ENCODE measurements around the gene BLOC1S5. TPM values are rescaled to one million over a fixed set of nuclear protein-coding genes. Genes with fewer than 3 reads are reported as not detected.
A peak's percentile ranks its signal among the peaks of the same experiment; 100 is the strongest.

Gene BLOC1S5, protein sequence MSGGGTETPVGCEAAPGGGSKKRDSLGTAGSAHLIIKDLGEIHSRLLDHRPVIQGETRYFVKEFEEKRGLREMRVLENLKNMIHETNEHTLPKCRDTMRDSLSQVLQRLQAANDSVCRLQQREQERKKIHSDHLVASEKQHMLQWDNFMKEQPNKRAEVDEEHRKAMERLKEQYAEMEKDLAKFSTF
- 10 to 100 TPM in 3 of 6 experiments, 1 to 10 TPM in 3; 8.4 to 13.4 (median 9.5) TPM for total RNA-seq (2021; fragmentation: NEBNext Ultra II Directional; extraction: Animal tissue kit (Norgen Biotek cat#: 25700))
- long read RNA-seq, transcript BLOC1S5-202 (5 exons, 2,684 nt), result major isoform, 10 of 14 reads
- long read RNA-seq, partial matches to known transcripts, result 0 of 14 reads
- long read RNA-seq, other reads (novel, unspliced or antisense), result 3 of 14 reads

DNA sequence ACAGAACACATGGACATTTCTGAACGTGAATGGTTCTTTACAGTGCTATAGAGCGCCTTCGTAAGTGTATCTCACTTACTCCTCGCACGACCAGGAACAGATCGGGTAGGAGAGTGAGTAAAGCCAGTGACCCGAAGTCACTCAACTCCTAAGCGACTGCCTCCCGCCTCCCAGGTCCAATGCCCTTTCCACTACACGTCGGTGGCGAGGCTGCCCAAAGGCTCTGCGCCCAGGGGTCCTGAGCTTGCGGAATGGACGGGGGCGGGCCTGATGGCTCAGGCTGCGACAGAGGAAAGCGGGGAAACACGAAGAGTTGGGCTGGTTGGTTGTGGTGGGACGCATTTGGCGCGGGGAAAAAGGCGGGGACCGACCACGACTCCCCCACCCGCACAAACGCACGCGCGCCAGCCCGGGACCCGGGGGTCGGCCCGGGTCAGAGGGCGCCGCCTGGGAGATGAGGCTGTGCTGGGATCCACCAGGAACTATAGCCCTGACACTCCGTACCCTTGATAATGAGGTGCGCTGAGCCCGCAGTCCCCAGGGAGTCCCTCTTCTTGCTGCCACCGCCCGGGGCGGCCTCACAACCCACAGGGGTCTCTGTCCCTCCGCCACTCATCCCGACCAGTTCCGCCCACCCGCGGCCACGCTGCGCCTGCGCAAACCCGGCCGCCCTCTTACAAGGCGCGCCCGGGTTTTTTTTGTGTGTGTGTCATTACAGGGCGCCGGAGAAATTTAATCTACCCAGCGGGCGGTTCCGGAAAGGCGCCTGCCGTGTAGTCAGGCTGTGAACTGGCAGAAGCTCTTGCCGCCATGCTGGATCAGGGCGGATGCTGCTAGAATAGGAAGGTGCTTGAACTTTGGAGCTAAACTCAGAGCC lies at the start of gene BLOC1S5:
BLOC1S5 (minus strand) TSS at position 629 of the 877 bp plus-strand sequence; CDS start at position 616, 13 bp downstream.
- H3K4me1 Mint-ChIP-seq (ENCODE audit: low read depth), result peaks cover 28% of the 10 kb centered on the region
- H3K27ac Mint-ChIP-seq, result peak within 1 kb of the TSS; percentile 92
- H3K9me3 Mint-ChIP-seq, result no peaks in the 10 kb centered on the region
- H3K4me3 Mint-ChIP-seq, result peak within 1 kb of the TSS; percentile 93
- peak; percentile 93 for DNase-seq
- no peaks in the 10 kb centered on the region for H3K36me3 Mint-ChIP-seq (ENCODE audit: low read depth)
- no peaks in the 10 kb centered on the region for H3K27me3 Mint-ChIP-seq (ENCODE audit: insufficient read depth)
- TF ChIP-seq, protein P1, sequence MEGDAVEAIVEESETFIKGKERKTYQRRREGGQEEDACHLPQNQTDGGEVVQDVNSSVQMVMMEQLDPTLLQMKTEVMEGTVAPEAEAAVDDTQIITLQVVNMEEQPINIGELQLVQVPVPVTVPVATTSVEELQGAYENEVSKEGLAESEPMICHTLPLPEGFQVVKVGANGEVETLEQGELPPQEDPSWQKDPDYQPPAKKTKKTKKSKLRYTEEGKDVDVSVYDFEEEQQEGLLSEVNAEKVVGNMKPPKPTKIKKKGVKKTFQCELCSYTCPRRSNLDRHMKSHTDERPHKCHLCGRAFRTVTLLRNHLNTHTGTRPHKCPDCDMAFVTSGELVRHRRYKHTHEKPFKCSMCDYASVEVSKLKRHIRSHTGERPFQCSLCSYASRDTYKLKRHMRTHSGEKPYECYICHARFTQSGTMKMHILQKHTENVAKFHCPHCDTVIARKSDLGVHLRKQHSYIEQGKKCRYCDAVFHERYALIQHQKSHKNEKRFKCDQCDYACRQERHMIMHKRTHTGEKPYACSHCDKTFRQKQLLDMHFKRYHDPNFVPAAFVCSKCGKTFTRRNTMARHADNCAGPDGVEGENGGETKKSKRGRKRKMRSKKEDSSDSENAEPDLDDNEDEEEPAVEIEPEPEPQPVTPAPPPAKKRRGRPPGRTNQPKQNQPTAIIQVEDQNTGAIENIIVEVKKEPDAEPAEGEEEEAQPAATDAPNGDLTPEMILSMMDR (IDR thresholded peaks at IDR 0.05), result peak; percentile 40

DNA sequence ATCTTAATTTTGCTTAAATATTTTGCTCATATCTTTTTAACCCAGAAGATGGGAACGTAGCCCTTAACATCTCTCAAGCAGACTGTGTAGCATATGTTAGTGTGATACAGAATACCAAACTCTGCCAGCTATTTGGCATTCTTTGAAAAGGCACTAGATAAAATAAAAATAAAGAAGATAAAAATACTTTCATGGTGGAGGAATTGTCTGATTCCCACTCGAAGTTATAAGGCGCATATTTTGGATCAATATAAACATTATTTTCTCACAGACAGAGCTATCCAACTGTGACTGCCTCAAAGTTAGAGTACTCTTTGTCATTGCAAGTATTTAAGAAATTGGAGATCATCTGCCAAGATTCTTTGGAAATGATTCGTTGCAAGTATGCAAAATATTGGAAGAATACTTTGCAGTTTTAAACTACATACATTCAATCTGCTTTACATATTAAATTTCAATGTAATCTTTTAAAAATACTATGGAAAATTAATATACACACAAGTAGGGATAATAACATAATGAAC lies 49.0 kb upstream of the BLOC1S5 start:
- H3K4me3 Mint-ChIP-seq, result no peak overlapping the region
- TF ChIP-seq, protein P1 (IDR thresholded peaks at IDR 0.05), result no peak
- peaks cover 36% of the 10 kb centered on the region for H3K4me1 Mint-ChIP-seq (ENCODE audit: low read depth)
- peak; percentile 11 for DNase-seq
- H3K9me3 Mint-ChIP-seq, result no peaks in the 10 kb centered on the region
- no peak overlapping the region for H3K27ac Mint-ChIP-seq
- no peaks in the 10 kb centered on the region; the same call in 1 of the 2 replicates for H3K27me3 Mint-ChIP-seq (ENCODE audit: insufficient read depth)
- no peaks in the 10 kb centered on the region for H3K36me3 Mint-ChIP-seq (ENCODE audit: low read depth)

DNA sequence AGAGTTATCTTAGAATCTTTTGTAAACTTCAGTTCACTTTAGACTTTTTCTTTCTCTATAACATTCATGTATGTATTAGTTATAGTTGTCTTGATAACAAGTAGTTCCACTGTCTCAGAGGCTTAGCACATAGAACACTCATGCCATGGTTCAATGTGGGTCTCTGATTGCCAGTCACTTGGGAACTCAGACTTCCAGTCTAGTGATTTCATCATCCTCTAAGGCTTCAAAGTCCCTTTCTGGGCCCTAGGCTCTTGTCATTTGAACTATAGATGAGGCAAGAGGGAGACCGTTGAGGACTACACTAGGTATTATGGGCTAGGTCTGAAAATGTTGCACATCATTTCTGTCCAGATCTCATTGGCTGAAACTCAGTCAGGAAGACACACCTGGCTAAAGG lies 46.5 kb upstream of the BLOC1S5 start:
- no peak for DNase-seq
- no peaks in the 10 kb centered on the region for H3K36me3 Mint-ChIP-seq (ENCODE audit: low read depth)
- TF ChIP-seq, protein P1 (IDR thresholded peaks at IDR 0.05), result no peak
- no peaks in the 10 kb centered on the region for H3K9me3 Mint-ChIP-seq
- H3K4me3 Mint-ChIP-seq, result no peak overlapping the region
- no peak overlapping the region for H3K27ac Mint-ChIP-seq
- H3K4me1 Mint-ChIP-seq (ENCODE audit: low read depth), result peaks cover 59% of the 10 kb centered on the region
- no peaks in the 10 kb centered on the region for H3K27me3 Mint-ChIP-seq (ENCODE audit: insufficient read depth)

DNA sequence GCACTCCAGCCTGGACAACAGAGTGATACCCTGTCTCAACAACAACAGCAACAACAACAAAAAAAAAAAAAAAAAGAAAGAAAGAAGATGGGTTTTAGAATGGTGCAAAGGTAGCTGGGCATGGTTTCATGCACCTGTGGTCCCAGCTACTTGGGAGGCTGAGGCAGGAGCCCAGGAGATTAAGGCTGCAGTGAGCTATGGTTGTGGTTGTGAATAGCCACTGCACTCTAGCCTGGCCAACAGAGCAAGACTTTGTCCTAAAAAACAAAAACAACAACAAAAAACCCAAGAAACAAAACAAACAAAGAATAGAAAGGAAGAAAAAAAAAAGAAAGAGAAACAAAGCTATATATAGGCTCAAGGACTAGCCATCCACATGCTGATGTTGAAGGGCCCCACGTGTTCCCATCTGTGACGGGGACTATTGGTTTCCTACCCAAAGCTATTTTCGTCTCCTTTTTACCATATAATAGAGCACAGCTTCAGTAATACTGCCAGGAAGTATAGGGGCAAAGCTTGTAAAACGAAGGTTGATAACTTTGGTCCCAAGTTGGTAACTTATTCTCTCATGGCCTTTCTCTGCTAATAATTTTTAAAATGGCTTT lies 46.0 kb upstream of the BLOC1S5 start:
- no peaks in the 10 kb centered on the region for H3K27me3 Mint-ChIP-seq (ENCODE audit: insufficient read depth)
- H3K36me3 Mint-ChIP-seq (ENCODE audit: low read depth), result no peaks in the 10 kb centered on the region
- no peak overlapping the region for H3K27ac Mint-ChIP-seq
- TF ChIP-seq, protein P1 (IDR thresholded peaks at IDR 0.05), result no peak
- H3K4me1 Mint-ChIP-seq (ENCODE audit: low read depth), result peaks cover 59% of the 10 kb centered on the region
- H3K4me3 Mint-ChIP-seq, result no peak overlapping the region
- DNase-seq, result no peak
- no peaks in the 10 kb centered on the region for H3K9me3 Mint-ChIP-seq
